Activated CD8-positive, alpha-beta T cell treated with anti-CD3 and anti-CD28 coated beads for 36 hours (primary cell): ENCODE results near the gene MBD3L2B. TPM values are rescaled to one million over a fixed set of nuclear protein-coding genes. Genes with fewer than 3 reads are reported as not detected.

Experiments
- ATAC-seq: fragments of 200-7000 bp; cut with Tn5 transposase; one replicate; pipeline ENCODE4 v1.10.0; 2021; ENCODE audit warnings: mild to moderate bottlenecking, moderate library complexity
- CTCF ChIA-PET: fragments of 350-600 bp; sonication (Branson Sonifier 250); formaldehyde crosslinking; loops from one replicate; lab custom pipeline; 2021; ENCODE audit warnings: antibody characterized with exemption; lab: Charles Lee
- POLR2A ChIA-PET: fragments of 350-600 bp; sonication (Branson Sonifier 250); formaldehyde crosslinking; loops from one replicate; lab custom pipeline; 2021; ENCODE audit warnings: antibody characterized with exemption; lab: Charles Lee
- DNase-seq: peaks from one replicate; pipeline ENCODE4 v3.0.0-alpha.2; 2020
- H3K27ac Mint-ChIP-seq: one replicate; pipeline ENCODE4 v1.8.0; 2021; ENCODE audit warnings: mild to moderate bottlenecking, mixed read lengths
- H3K27me3 Mint-ChIP-seq: one replicate; pipeline ENCODE4 v1.8.0; 2021; ENCODE audit warnings: mixed read lengths
- H3K36me3 Mint-ChIP-seq: one replicate; pipeline ENCODE4 v1.8.0; 2021; ENCODE audit warnings: low read depth, mixed read lengths
- H3K4me1 Mint-ChIP-seq: one replicate; pipeline ENCODE4 v1.8.0; 2021; ENCODE audit warnings: low read depth, mixed read lengths
- H3K4me3 Mint-ChIP-seq: one replicate; pipeline ENCODE4 v1.8.0; 2021; ENCODE audit warnings: mild to moderate bottlenecking, moderate library complexity, mixed read lengths
- H3K9me3 Mint-ChIP-seq: one replicate; pipeline ENCODE4 v1.8.0; 2021; ENCODE audit warnings: mixed read lengths
- CTCF ChIP-seq: fragments of 200-600 bp; IDR thresholded peaks from one replicate; pipeline ENCODE4 v1.8.0; 2022; ENCODE audit warnings: antibody characterized with exemption, mild to moderate bottlenecking
- intact Hi-C: fragments of 100-400 bp; cut with micrococcal nuclease; formaldehyde crosslinking; loops from one replicate; pipeline ENCODE4 v1.10.0; 2022
- total RNA-seq, 2 experiments: library from RNA; stranded (reverse); gene quantifications; one replicate each; pipeline ENCODE4 v1.2.3, GENCODE V29; 2021

MBD3L2B gene
- total RNA-seq, 2 experiments from 2014 or later = not detected

- H3K4me3 Mint-ChIP-seq = no peak overlapping the region
- TF ChIP-seq CTCF = no peak
- H3K4me1 Mint-ChIP-seq = peaks cover 5% of the 10 kb centered on the region
- peaks cover 6% of the 10 kb centered on the region for H3K9me3 Mint-ChIP-seq
- ChIA-PET POLR2A (no interaction called here), CTCF (no interaction called here)
- H3K27ac Mint-ChIP-seq = no peak overlapping the region
- no peaks in the 10 kb centered on the region for H3K27me3 Mint-ChIP-seq
- peak; percentile 26 for DNase-seq
- intact Hi-C loops = no loop called here
- peak; percentile 37 for ATAC-seq
- H3K36me3 Mint-ChIP-seq = no peaks in the 10 kb centered on the region
Measured at GRCh38 chr19:6970443-6970842, 50.8 kb downstream of the MBD3L2B start.

GRCh38 chr19:6970021-6970420 is 51.2 kb downstream of the MBD3L2B start:
- no peak for TF ChIP-seq CTCF
- Mint-ChIP-seq H3K9me3 (peaks cover 6% of the 10 kb centered on the region), H3K36me3 (no peaks in the 10 kb centered on the region), H3K27me3 (no peaks in the 10 kb centered on the region), H3K4me3 (no peak overlapping the region), H3K4me1 (peaks cover 5% of the 10 kb centered on the region), H3K27ac (no peak overlapping the region)
- intact Hi-C loops = no loop called here
- DNase-seq = no peak
- POLR2A ChIA-PET = interaction anchor here (0.7 kb wide), 1 partner anchor 45 kb away, joined by 3 read pairs; no protein-coding TSS in a partner anchor
- CTCF ChIA-PET = no interaction called here
- ATAC-seq = no peak

- TF ChIP-seq CTCF = no peak
- H3K36me3 Mint-ChIP-seq = no peaks in the 10 kb centered on the region
- no peak overlapping the region for H3K4me3 Mint-ChIP-seq
- ChIA-PET POLR2A (interaction anchor here (0.7 kb wide), 1 partner anchor 45 kb away, joined by 3 read pairs; no protein-coding TSS in a partner anchor), CTCF (no interaction called here)
- no peak for DNase-seq
- H3K9me3 Mint-ChIP-seq = peaks cover 6% of the 10 kb centered on the region
- ATAC-seq = no peak
- no peak overlapping the region for H3K27ac Mint-ChIP-seq
- intact Hi-C loops = no loop called here
- H3K27me3 Mint-ChIP-seq = no peaks in the 10 kb centered on the region
- peaks cover 5% of the 10 kb centered on the region for H3K4me1 Mint-ChIP-seq
Measured at GRCh38 chr19:6969490-6969889, 51.7 kb downstream of the MBD3L2B start.

Other genes with a start within 250 kb of the MBD3L2B start
- gene VAV1, start 248.7 kb downstream of the MBD3L2B start, total RNA-seq = 10 to 100 TPM; 61.7 to 65.4 TPM
- 1 to 10 TPM; 1.2 to 1.6 TPM for gene ADGRE1, start 133.9 kb downstream of the MBD3L2B start, total RNA-seq
- gene MBD3L5, start 9.1 kb upstream of the MBD3L2B start, total RNA-seq = not detected
- not detected for gene MBD3L4, start 18.7 kb upstream of the MBD3L2B start, total RNA-seq
- gene MBD3L2, start 27.9 kb upstream of the MBD3L2B start, total RNA-seq = not detected
- not detected for gene MBD3L3, start 37.2 kb upstream of the MBD3L2B start, total RNA-seq
- gene ZNF557, start 48.3 kb upstream of the MBD3L2B start, total RNA-seq = 1 to 10 TPM; 6.2 to 7.7 TPM